ENCODE measurements around the gene SLC2A1.

The SLC2A1 gene

GRCh38 chr1:42946120-42946898 lies 12.4 kb downstream of the SLC2A1 start:
- no peak for DNase-seq (ENCODE audit: low read depth)
- no peak overlapping the region for H3K4me3 ChIP-seq (ENCODE audit: low read depth, low read length)

- no peak for DNase-seq (ENCODE audit: low read depth)
- H3K4me3 ChIP-seq (ENCODE audit: low read depth, low read length), result no peak overlapping the region
Measured at GRCh38 chr1:42945164-42945563, 13.5 kb downstream of the SLC2A1 start.

GRCh38 chr1:42944246-42944928 lies 14.3 kb downstream of the SLC2A1 start:
- DNase-seq (ENCODE audit: low read depth), result no peak

GRCh38 chr1:42943728-42944127 lies 14.9 kb downstream of the SLC2A1 start:
- no peak overlapping the region for H3K4me3 ChIP-seq (ENCODE audit: low read depth, low read length)

More at GRCh38 chr1:42944246-42944928, 14.3 kb downstream of the SLC2A1 start:
- no peak overlapping the region for H3K4me3 ChIP-seq (ENCODE audit: low read depth, low read length)

GRCh38 chr1:42943166-42943565 lies 15.5 kb downstream of the SLC2A1 start:
- no peak for DNase-seq (ENCODE audit: low read depth)

More at GRCh38 chr1:42943728-42944127, 14.9 kb downstream of the SLC2A1 start:
- no peak for DNase-seq (ENCODE audit: low read depth)

GRCh38 chr1:42942444-42942843 lies 16.2 kb downstream of the SLC2A1 start:
- no peak for DNase-seq (ENCODE audit: low read depth)
- no peak overlapping the region for H3K4me3 ChIP-seq (ENCODE audit: low read depth, low read length)

More at GRCh38 chr1:42943166-42943565, 15.5 kb downstream of the SLC2A1 start:
- no peak overlapping the region for H3K4me3 ChIP-seq (ENCODE audit: low read depth, low read length)

- peak; percentile 78 for DNase-seq (ENCODE audit: low read depth)
- H3K4me3 ChIP-seq (ENCODE audit: low read depth, low read length), result no peak overlapping the region
Measured at GRCh38 chr1:42941640-42942330, 16.9 kb downstream of the SLC2A1 start.

GRCh38 chr1:42940851-42941639 lies 17.6 kb downstream of the SLC2A1 start:
- peak; percentile 91 for DNase-seq (ENCODE audit: low read depth)
- H3K4me3 ChIP-seq (ENCODE audit: low read depth, low read length), result no peak overlapping the region

GRCh38 chr1:42938645-42939615 lies 19.7 kb downstream of the SLC2A1 start:
- H3K4me3 ChIP-seq (ENCODE audit: low read depth, low read length), result no peak overlapping the region
- no peak for DNase-seq (ENCODE audit: low read depth)

GRCh38 chr1:42937836-42938644 lies 20.6 kb downstream of the SLC2A1 start:
- no peak for DNase-seq (ENCODE audit: low read depth)
- no peak overlapping the region for H3K4me3 ChIP-seq (ENCODE audit: low read depth, low read length)

- H3K4me3 ChIP-seq (ENCODE audit: low read depth, low read length), result no peak overlapping the region
- DNase-seq (ENCODE audit: low read depth), result peak; percentile 73
Measured at GRCh38 chr1:42937141-42937696, 21.4 kb downstream of the SLC2A1 start.

- no peak overlapping the region for H3K4me3 ChIP-seq (ENCODE audit: low read depth, low read length)
- peak; percentile 68 for DNase-seq (ENCODE audit: low read depth)
Measured at GRCh38 chr1:42936309-42937078, 22.2 kb downstream of the SLC2A1 start.

GRCh38 chr1:42935971-42936308 lies 22.7 kb downstream of the SLC2A1 start:
- no peak for DNase-seq (ENCODE audit: low read depth)
- no peak overlapping the region for H3K4me3 ChIP-seq (ENCODE audit: low read depth, low read length)

- DNase-seq (ENCODE audit: low read depth), result no peak
- no peak overlapping the region for H3K4me3 ChIP-seq (ENCODE audit: low read depth, low read length)
Measured at GRCh38 chr1:42935313-42935895, 23.3 kb downstream of the SLC2A1 start.

GRCh38 chr1:42934541-42935312 lies 23.9 kb downstream of the SLC2A1 start:
- no peak for DNase-seq (ENCODE audit: low read depth)
- H3K4me3 ChIP-seq (ENCODE audit: low read depth, low read length), result no peak overlapping the region
